Activated T-helper 1 cell treated with anti-CD3 and anti-CD28 coated beads, Interleukin-12 subunit alpha, Interleukin-12 subunit beta, Interleukin-2, Interleukin-4 antibody, amounts not matched to agents 30 ng/mL and 10 ng/mL and 1 ng/mL, durations not matched to agents 14 hours and 24 hours and 36 hours (primary cell): ENCODE data around the gene MAP7. TPM values are rescaled to one million over a fixed set of nuclear protein-coding genes. Genes with fewer than 3 reads are reported as not detected.
A peak's percentile ranks its signal among the peaks of the same experiment; 100 is the strongest.

Experiments used
- DNase-seq: peaks from one replicate; pipeline ENCODE4 v3.0.0; 2021; ENCODE audit warnings: low spot score
- H3K27ac Mint-ChIP-seq: one replicate; pipeline ENCODE4 v1.8.0; 2021; ENCODE audit warnings: mild to moderate bottlenecking, mixed read lengths
- H3K27me3 Mint-ChIP-seq: one replicate; pipeline ENCODE4 v1.8.0; 2022; ENCODE audit warnings: mild to moderate bottlenecking, moderate library complexity, mixed read lengths; ENCODE audit not compliant: insufficient read depth
- H3K36me3 Mint-ChIP-seq: one replicate; pipeline ENCODE4 v1.8.0; 2021; ENCODE audit warnings: low read depth, mixed read lengths
- H3K4me1 Mint-ChIP-seq: one replicate; pipeline ENCODE4 v1.8.0; 2021; ENCODE audit warnings: low read depth, mixed read lengths
- H3K4me3 Mint-ChIP-seq: one replicate; pipeline ENCODE4 v1.8.0; 2021; ENCODE audit warnings: mild to moderate bottlenecking, moderate library complexity, mixed read lengths
- H3K9me3 Mint-ChIP-seq: one replicate; pipeline ENCODE4 v1.8.0; 2021; ENCODE audit warnings: mixed read lengths
- intact Hi-C: fragments of 100-400 bp; cut with micrococcal nuclease; formaldehyde crosslinking; loops from one replicate; pipeline ENCODE4 v1.15.1; 2024
- total RNA-seq: library from RNA; stranded (reverse); gene quantifications from 2 replicates; pipeline ENCODE4 v1.2.3, GENCODE V29; 2022

Gene MAP7
- total RNA-seq, 1 donor from 2014 or later, result 2.3 TPM

DNA sequence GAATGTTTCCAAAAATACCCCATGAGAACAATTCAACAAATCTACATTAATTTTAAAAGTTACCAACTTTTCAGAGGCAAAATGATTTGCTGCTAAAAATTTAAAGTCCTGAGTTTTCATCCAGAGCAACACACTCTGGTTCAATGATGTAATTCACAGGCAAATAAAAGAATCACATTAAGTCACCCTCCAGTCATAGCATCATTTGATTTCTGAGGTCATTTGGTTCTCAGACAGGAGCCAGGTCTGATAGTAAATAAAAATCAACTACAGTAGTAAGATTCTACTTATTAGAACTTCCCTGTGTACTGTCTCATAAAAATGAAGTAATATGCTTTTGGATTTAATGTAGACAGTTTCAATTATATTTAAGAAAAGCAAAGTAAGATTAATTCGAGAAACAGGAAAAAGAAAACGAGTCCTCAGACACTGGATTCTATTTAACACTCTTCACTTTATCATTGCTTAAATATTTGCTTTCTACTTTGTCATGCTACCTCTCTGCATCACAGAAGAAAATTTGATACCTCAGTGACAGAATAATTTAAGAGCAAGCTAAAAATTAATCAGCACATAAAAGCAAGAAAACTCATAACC is 25.8 kb downstream of the MAP7 start:
- no peak for DNase-seq
- intact Hi-C loops, result no loop called here

DNA sequence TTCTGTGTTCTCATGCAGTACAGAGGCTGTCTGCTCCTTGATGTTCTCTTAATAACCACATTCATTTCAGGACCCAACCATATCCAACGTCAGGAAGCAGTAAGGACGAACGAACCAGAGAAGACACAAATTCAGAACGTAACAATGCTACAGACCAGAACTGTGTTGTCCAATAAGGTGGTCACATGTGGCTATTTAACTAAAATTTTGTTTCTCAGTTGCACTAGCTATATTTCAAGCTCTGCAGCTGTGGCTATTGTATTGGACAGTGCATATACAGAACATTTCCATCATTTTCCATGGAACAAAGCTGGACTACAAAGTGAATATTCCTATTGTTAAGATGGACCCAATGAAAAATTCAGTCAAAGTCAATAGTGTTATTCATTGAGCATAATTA is 27.0 kb downstream of the MAP7 start:
- no peak for DNase-seq
- H3K4me3 Mint-ChIP-seq, result no peak overlapping the region
- H3K27ac Mint-ChIP-seq, result no peak overlapping the region
- H3K4me1 Mint-ChIP-seq, result peaks cover 24% of the 10 kb centered on the region
- H3K27me3 Mint-ChIP-seq, result peaks cover 17% of the 10 kb centered on the region
- H3K9me3 Mint-ChIP-seq, result no peaks in the 10 kb centered on the region
- intact Hi-C loops, result no loop called here
- H3K36me3 Mint-ChIP-seq, result no peaks in the 10 kb centered on the region

More for the DNA sequence above, 25.8 kb downstream of the MAP7 start:
- no peaks in the 10 kb centered on the region for H3K9me3 Mint-ChIP-seq
- H3K4me3 Mint-ChIP-seq, result no peak overlapping the region
- H3K4me1 Mint-ChIP-seq, result peaks cover 24% of the 10 kb centered on the region
- no peak overlapping the region for H3K27ac Mint-ChIP-seq
- no peaks in the 10 kb centered on the region for H3K36me3 Mint-ChIP-seq
- peaks cover 17% of the 10 kb centered on the region for H3K27me3 Mint-ChIP-seq

DNA sequence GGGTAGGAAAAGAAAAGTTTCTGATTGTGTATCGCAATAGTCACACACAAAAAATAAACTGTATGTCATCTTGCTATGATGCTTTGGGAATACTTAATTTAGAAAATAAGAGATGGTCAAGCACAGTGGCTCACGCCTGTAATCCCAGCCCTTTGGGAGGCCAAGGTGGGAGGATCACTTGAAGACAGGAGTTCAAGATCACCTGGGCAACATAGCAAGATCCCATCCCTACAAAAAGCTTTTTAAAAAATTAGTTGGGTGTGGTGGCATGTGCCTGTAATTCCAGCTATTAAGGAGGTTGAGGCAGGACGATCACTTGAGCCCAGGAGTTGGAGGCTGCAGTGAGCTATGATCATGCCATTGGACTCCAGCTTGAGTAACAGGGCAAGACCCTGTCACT is 27.6 kb downstream of the MAP7 start:
- H3K4me3 Mint-ChIP-seq, result no peak overlapping the region
- H3K4me1 Mint-ChIP-seq, result peaks cover 24% of the 10 kb centered on the region
- H3K27me3 Mint-ChIP-seq, result peaks cover 17% of the 10 kb centered on the region
- no peak for DNase-seq
- H3K9me3 Mint-ChIP-seq, result no peaks in the 10 kb centered on the region
- intact Hi-C loops, result no loop called here
- no peak overlapping the region for H3K27ac Mint-ChIP-seq
- no peaks in the 10 kb centered on the region for H3K36me3 Mint-ChIP-seq

DNA sequence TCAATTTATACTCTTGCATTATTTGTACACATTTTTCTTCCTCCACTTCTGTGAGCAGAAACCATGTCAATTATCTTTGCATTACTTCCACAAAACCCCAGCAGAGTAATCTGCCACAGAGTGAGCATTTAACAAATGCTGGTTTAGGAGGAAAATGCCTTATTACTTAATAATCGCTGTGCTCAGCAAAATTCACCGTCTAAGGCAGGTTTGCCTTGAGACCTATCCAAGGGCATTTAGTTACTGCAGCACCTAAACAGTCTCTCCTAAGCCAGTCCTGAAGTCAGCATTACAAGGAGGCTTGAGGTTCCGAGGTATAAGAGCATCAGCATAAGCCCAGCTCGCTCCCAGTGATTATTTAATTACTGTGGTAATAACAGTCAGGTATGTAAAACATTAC is 28.3 kb downstream of the MAP7 start:
- no peak for DNase-seq
- Mint-ChIP-seq H3K27ac (no peak overlapping the region), H3K4me1 (peaks cover 19% of the 10 kb centered on the region), H3K36me3 (no peaks in the 10 kb centered on the region), H3K27me3 (peaks cover 15% of the 10 kb centered on the region), H3K4me3 (no peak overlapping the region), H3K9me3 (no peaks in the 10 kb centered on the region)
- intact Hi-C loops, result no loop called here

DNA sequence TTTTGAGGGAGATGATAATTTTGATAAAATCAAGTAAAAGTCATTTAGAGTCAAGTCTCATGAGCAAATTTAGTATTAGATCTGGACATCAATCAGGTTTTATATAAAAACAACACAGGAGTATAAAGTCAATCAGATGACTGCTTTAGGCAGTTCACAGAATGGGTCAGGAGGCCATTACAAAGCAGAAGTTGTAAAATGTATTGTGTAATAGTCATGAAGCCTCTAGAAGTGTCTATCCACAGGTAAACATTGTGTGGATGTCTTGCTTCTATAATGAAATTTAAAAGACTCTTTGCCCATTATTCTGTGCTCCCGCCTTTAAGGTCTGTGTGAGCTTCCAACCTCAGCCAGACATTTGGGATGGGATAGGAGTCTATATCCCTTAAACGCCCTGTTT is 28.8 kb downstream of the MAP7 start:
- no peak for DNase-seq
- Mint-ChIP-seq H3K36me3 (no peaks in the 10 kb centered on the region), H3K4me1 (peaks cover 14% of the 10 kb centered on the region)

DNA sequence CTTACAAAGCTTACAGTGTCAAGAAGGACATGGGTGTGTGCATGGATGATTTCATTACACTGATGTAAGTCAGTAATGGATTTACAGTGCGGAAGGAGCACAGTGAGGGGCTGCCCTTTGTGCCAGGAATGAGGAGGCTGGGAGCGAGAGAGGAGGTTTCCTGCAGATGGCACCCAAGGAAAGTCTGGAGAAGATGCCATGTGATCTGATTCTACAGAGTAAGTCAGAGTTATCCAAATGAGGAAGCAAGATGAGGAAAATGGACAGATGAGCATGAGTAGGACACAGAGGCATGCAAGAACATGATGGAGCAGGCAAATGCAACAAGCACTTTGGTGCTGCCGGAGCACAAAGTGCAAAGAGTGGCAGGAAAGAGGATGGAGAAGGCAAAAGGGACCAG is 29.7 kb downstream of the MAP7 start:
- Mint-ChIP-seq H3K4me1 (peaks cover 7% of the 10 kb centered on the region), H3K36me3 (no peaks in the 10 kb centered on the region), H3K4me3 (no peak overlapping the region)

More for the DNA sequence above, 28.8 kb downstream of the MAP7 start:
- Mint-ChIP-seq H3K27ac (no peak overlapping the region), H3K27me3 (peaks cover 15% of the 10 kb centered on the region), H3K4me3 (no peak overlapping the region), H3K9me3 (no peaks in the 10 kb centered on the region)
- intact Hi-C loops, result no loop called here

DNA sequence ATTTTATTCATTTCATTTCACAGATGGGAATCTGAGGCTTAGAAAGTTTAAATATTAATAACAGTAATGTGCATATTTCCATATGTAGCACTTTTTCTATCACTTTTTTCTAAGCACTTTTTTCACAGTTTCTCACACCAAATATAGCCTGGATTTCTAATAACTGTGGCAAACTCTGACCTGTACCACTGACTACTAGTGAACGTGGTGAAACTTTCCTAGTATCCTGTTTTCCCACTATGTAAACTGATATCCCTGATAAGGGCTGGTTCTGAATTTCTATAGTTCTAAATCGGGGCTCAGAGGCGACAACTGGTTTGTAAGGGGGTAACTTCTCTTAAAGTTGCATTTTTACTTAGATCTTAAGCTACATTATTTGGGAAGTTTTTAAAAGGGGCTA is 32.6 kb downstream of the MAP7 start:
- no peaks in the 10 kb centered on the region for H3K36me3 Mint-ChIP-seq
- intact Hi-C loops, result no loop called here
- H3K27ac Mint-ChIP-seq, result no peak overlapping the region
- no peaks in the 10 kb centered on the region for H3K4me1 Mint-ChIP-seq
- DNase-seq, result no peak
- no peak overlapping the region for H3K4me3 Mint-ChIP-seq
- peaks cover 14% of the 10 kb centered on the region for H3K27me3 Mint-ChIP-seq
- H3K9me3 Mint-ChIP-seq, result no peaks in the 10 kb centered on the region

More for the DNA sequence above, 29.7 kb downstream of the MAP7 start:
- H3K9me3 Mint-ChIP-seq, result no peaks in the 10 kb centered on the region
- H3K27me3 Mint-ChIP-seq, result peaks cover 15% of the 10 kb centered on the region
- H3K27ac Mint-ChIP-seq, result no peak overlapping the region
- DNase-seq, result no peak
- intact Hi-C loops, result no loop called here

DNA sequence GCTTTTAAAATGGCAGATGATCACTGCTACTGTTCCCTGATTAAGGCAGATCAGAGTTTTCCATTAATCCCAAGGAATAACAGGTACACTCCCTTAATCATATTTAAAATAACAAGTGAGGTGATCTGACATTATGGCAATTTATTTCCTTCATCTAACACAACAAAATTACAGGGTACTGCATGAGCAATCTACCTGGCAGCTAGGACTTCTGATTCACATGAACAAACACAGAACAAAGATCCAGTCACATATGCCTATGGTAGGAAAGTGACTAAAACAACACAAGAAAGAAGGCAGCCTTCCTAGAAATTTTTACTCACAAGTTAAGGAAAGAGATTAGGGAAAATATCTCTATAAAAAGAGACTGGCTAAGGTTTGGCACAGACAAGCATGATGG is 33.2 kb downstream of the MAP7 start:
- Mint-ChIP-seq H3K9me3 (no peaks in the 10 kb centered on the region), H3K27ac (no peak overlapping the region), H3K36me3 (no peaks in the 10 kb centered on the region), H3K4me1 (peaks cover under 1% of the 10 kb centered on the region), H3K4me3 (no peak overlapping the region), H3K27me3 (peaks cover 11% of the 10 kb centered on the region)
- intact Hi-C loops, result no loop called here
- DNase-seq, result no peak

DNA sequence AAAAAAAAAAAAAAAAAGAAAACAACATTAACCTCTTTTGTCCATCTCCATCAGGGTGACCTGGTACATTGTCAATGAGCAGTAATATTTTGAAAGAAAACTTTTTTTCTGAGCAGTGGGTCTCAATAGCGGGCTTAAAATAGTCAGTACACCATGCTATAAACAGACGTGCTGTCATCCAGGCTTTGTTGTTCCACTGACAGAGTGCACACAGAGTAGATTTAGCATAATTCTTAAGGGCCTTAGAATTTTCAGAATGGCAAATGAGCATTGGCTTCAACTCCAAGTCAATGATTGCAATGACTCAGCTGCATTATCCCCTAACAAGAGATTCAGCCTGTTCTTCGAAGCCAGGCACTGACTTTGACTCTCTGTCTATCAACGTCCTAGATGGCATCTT is 35.6 kb downstream of the MAP7 start:
- Mint-ChIP-seq H3K36me3 (no peaks in the 10 kb centered on the region), H3K4me3 (no peak overlapping the region), H3K9me3 (no peaks in the 10 kb centered on the region), H3K27ac (no peak overlapping the region), H3K4me1 (peaks cover 23% of the 10 kb centered on the region), H3K27me3 (no peaks in the 10 kb centered on the region)
- intact Hi-C loops, result no loop called here
- no peak for DNase-seq

DNA sequence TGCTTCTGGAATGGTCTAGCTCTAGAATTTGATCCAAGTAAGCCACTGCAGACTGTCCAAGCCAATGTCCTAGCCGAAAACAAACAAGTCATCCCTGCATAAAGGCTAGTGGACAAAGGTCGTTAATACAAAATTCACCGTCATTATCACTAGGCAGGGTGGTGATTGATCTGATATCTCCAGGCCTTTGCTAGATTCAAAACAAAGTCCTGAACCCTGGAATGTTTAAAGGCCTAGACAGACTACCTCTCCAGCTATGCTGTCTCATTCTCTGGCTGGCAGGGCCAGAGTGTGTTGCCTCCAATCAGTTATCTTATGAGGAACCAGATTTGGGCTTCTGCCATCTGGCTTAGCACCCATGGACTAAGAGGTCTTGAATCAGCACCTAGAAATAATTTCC is 38.3 kb downstream of the MAP7 start:
- no peaks in the 10 kb centered on the region for H3K36me3 Mint-ChIP-seq
- peaks cover 23% of the 10 kb centered on the region for H3K4me1 Mint-ChIP-seq
- no peak for DNase-seq
- no peaks in the 10 kb centered on the region for H3K9me3 Mint-ChIP-seq
- no peak overlapping the region for H3K27ac Mint-ChIP-seq
- no peaks in the 10 kb centered on the region for H3K27me3 Mint-ChIP-seq
- intact Hi-C loops, result loop anchor here (2.0 kb wide), 1 partner anchor 81 kb away; no protein-coding TSS in a partner anchor
- no peak overlapping the region for H3K4me3 Mint-ChIP-seq

DNA sequence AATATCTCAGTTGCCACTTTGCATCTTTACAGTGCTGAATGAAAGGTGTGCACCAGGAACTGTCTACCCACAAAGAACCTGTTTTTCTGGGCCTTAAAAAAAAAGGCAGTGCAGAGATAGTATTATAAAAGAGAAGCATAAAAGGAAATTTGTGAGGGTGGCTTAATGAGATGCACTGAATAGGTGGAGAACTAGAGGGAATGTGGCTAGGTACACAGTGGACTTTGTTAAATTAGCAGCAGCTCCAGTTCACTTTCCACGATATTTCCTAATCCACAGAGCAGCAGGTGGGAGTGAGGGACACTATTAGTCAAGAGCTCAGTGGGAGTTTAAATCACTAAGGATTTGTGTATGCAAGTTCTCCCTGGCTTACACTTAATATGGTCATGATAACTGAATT is 38.8 kb downstream of the MAP7 start:
- Mint-ChIP-seq H3K27ac (no peak overlapping the region), H3K4me1 (peaks cover 23% of the 10 kb centered on the region), H3K4me3 (no peak overlapping the region), H3K27me3 (no peaks in the 10 kb centered on the region), H3K9me3 (no peaks in the 10 kb centered on the region), H3K36me3 (no peaks in the 10 kb centered on the region)
- intact Hi-C loops, result loop anchor here (2.0 kb wide), 1 partner anchor 81 kb away; no protein-coding TSS in a partner anchor
- no peak for DNase-seq

DNA sequence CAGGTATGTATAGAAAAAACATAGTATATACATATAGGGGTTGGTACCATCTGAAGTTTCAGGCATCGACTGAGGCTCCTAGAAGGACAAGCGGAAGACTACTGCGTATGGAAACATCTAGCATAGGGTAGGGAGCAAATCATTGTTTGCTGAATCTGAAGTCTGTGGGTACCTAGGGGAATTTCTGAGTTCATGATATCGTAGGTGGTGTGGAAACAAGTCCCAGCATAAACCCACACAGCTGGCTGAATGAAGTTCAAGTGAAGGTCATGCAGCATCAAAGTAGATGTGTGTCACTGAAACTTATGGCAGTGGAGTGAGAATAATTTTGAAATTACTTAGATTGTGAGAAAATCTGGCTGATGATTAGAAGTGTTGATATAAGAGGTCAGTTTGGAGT is 39.4 kb downstream of the MAP7 start:
- Mint-ChIP-seq H3K27me3 (no peaks in the 10 kb centered on the region), H3K36me3 (no peaks in the 10 kb centered on the region), H3K27ac (peak overlapping the region; percentile 59), H3K4me1 (peaks cover 23% of the 10 kb centered on the region), H3K9me3 (no peaks in the 10 kb centered on the region), H3K4me3 (no peak overlapping the region)
- intact Hi-C loops, result loop anchor here (2.0 kb wide), 1 partner anchor 82 kb away; no protein-coding TSS in a partner anchor
- no peak for DNase-seq

DNA sequence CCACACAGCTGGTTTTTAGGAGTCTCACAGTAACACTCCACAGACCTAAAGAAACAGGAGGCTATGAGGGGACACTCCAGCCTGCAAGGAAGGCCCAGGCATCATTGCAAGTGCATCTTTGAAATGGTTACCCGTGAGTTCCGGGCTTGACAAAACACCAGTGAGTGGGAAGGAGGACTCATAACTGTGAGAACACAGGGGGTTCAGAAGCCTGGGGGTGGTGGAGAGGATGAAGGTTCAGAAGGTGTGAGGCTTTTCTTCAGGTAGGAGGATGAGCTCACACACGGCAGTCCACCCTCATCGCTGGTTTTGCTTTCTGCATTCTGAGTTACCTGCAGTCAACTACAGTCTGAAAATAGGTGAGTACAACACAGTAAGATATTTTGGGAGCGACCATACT is 39.9 kb downstream of the MAP7 start:
- peak overlapping the region; percentile 10 for H3K4me3 Mint-ChIP-seq
- DNase-seq, result no peak
- H3K4me1 Mint-ChIP-seq, result peaks cover 23% of the 10 kb centered on the region
- peak overlapping the region; percentile 88 for H3K27ac Mint-ChIP-seq
- intact Hi-C loops, result loop anchor here (2.0 kb wide), 1 partner anchor 83 kb away; no protein-coding TSS in a partner anchor
- H3K36me3 Mint-ChIP-seq, result no peaks in the 10 kb centered on the region
- no peaks in the 10 kb centered on the region for H3K9me3 Mint-ChIP-seq
- H3K27me3 Mint-ChIP-seq, result no peaks in the 10 kb centered on the region
